ENCODE data around the gene CELF2.

CELF2 gene

GRCh38 chr10:11256896-11257295 is 239.2 kb downstream of the CELF2 start:
- no peaks in the 10 kb centered on the region for H3K9me3 ChIP-seq (ENCODE audit: control insufficient read depth, insufficient read depth, low read depth, low read length)
- H3K27me3 ChIP-seq (ENCODE audit: control insufficient read depth, insufficient read depth, low read length): no peaks in the 10 kb centered on the region
- no peak overlapping the region for H3K4me3 ChIP-seq (ENCODE audit: low read depth, low read length)
- no peaks in the 10 kb centered on the region for H3K36me3 ChIP-seq (ENCODE audit: control insufficient read depth, insufficient read depth, low read length)
- no peaks in the 10 kb centered on the region for H3K4me1 ChIP-seq (ENCODE audit: control insufficient read depth, insufficient read depth, low read length)
- H3K9ac ChIP-seq (ENCODE audit: low read length): no peak overlapping the region
- no peak overlapping the region for H3K27ac ChIP-seq (ENCODE audit: low read depth, low read length)

GRCh38 chr10:11257440-11258090 is 239.9 kb downstream of the CELF2 start:
- Histone ChIP-seq H3K27me3 (ENCODE audit: control insufficient read depth, insufficient read depth, low read length) (no peaks in the 10 kb centered on the region), H3K36me3 (ENCODE audit: control insufficient read depth, insufficient read depth, low read length) (no peaks in the 10 kb centered on the region), H3K27ac (ENCODE audit: low read depth, low read length) (no peak overlapping the region), H3K9ac (ENCODE audit: low read length) (no peak overlapping the region), H3K4me1 (ENCODE audit: control insufficient read depth, insufficient read depth, low read length) (no peaks in the 10 kb centered on the region), H3K4me3 (ENCODE audit: low read depth, low read length) (no peak overlapping the region), H3K9me3 (ENCODE audit: control insufficient read depth, insufficient read depth, low read depth, low read length) (no peaks in the 10 kb centered on the region)

GRCh38 chr10:11260170-11260569 is 242.5 kb downstream of the CELF2 start:
- Histone ChIP-seq H3K4me3 (ENCODE audit: low read depth, low read length) (no peak overlapping the region), H3K4me1 (ENCODE audit: control insufficient read depth, insufficient read depth, low read length) (no peaks in the 10 kb centered on the region), H3K27me3 (ENCODE audit: control insufficient read depth, insufficient read depth, low read length) (no peaks in the 10 kb centered on the region), H3K9ac (ENCODE audit: low read length) (no peak overlapping the region), H3K9me3 (ENCODE audit: control insufficient read depth, insufficient read depth, low read depth, low read length) (no peaks in the 10 kb centered on the region), H3K36me3 (ENCODE audit: control insufficient read depth, insufficient read depth, low read length) (no peaks in the 10 kb centered on the region), H3K27ac (ENCODE audit: low read depth, low read length) (no peak overlapping the region)

- Histone ChIP-seq H3K36me3 (ENCODE audit: control insufficient read depth, insufficient read depth, low read length) (no peaks in the 10 kb centered on the region), H3K27me3 (ENCODE audit: control insufficient read depth, insufficient read depth, low read length) (no peaks in the 10 kb centered on the region), H3K9ac (ENCODE audit: low read length) (no peak overlapping the region), H3K4me1 (ENCODE audit: control insufficient read depth, insufficient read depth, low read length) (no peaks in the 10 kb centered on the region), H3K9me3 (ENCODE audit: control insufficient read depth, insufficient read depth, low read depth, low read length) (no peaks in the 10 kb centered on the region), H3K27ac (ENCODE audit: low read depth, low read length) (no peak overlapping the region), H3K4me3 (ENCODE audit: low read depth, low read length) (no peak overlapping the region)
Measured at GRCh38 chr10:11261143-11261542, 243.5 kb downstream of the CELF2 start.

GRCh38 chr10:11261687-11262493 is 244.2 kb downstream of the CELF2 start:
- Histone ChIP-seq H3K27me3 (ENCODE audit: control insufficient read depth, insufficient read depth, low read length) (no peaks in the 10 kb centered on the region), H3K9me3 (ENCODE audit: control insufficient read depth, insufficient read depth, low read depth, low read length) (no peaks in the 10 kb centered on the region), H3K9ac (ENCODE audit: low read length) (no peak overlapping the region), H3K4me3 (ENCODE audit: low read depth, low read length) (no peak overlapping the region), H3K27ac (ENCODE audit: low read depth, low read length) (no peak overlapping the region), H3K36me3 (ENCODE audit: control insufficient read depth, insufficient read depth, low read length) (no peaks in the 10 kb centered on the region), H3K4me1 (ENCODE audit: control insufficient read depth, insufficient read depth, low read length) (no peaks in the 10 kb centered on the region)

GRCh38 chr10:11262494-11263345 is 245.0 kb downstream of the CELF2 start:
- no peak overlapping the region for H3K9ac ChIP-seq (ENCODE audit: low read length)
- H3K36me3 ChIP-seq (ENCODE audit: control insufficient read depth, insufficient read depth, low read length): no peaks in the 10 kb centered on the region
- H3K4me3 ChIP-seq (ENCODE audit: low read depth, low read length): no peak overlapping the region
- no peaks in the 10 kb centered on the region for H3K9me3 ChIP-seq (ENCODE audit: control insufficient read depth, insufficient read depth, low read depth, low read length)
- H3K27me3 ChIP-seq (ENCODE audit: control insufficient read depth, insufficient read depth, low read length): no peaks in the 10 kb centered on the region
- H3K27ac ChIP-seq (ENCODE audit: low read depth, low read length): no peak overlapping the region
- no peaks in the 10 kb centered on the region for H3K4me1 ChIP-seq (ENCODE audit: control insufficient read depth, insufficient read depth, low read length)

- Histone ChIP-seq H3K9ac (ENCODE audit: low read length) (no peak overlapping the region), H3K4me1 (ENCODE audit: control insufficient read depth, insufficient read depth, low read length) (no peaks in the 10 kb centered on the region), H3K27me3 (ENCODE audit: control insufficient read depth, insufficient read depth, low read length) (no peaks in the 10 kb centered on the region), H3K27ac (ENCODE audit: low read depth, low read length) (no peak overlapping the region), H3K36me3 (ENCODE audit: control insufficient read depth, insufficient read depth, low read length) (no peaks in the 10 kb centered on the region), H3K9me3 (ENCODE audit: control insufficient read depth, insufficient read depth, low read depth, low read length) (no peaks in the 10 kb centered on the region), H3K4me3 (ENCODE audit: low read depth, low read length) (no peak overlapping the region)
Measured at GRCh38 chr10:11263767-11264166, 246.1 kb downstream of the CELF2 start.

GRCh38 chr10:11264296-11265048 is 246.8 kb downstream of the CELF2 start:
- H3K27me3 ChIP-seq (ENCODE audit: control insufficient read depth, insufficient read depth, low read length): no peaks in the 10 kb centered on the region
- H3K36me3 ChIP-seq (ENCODE audit: control insufficient read depth, insufficient read depth, low read length): no peaks in the 10 kb centered on the region
- H3K4me1 ChIP-seq (ENCODE audit: control insufficient read depth, insufficient read depth, low read length): no peaks in the 10 kb centered on the region
- no peak overlapping the region for H3K4me3 ChIP-seq (ENCODE audit: low read depth, low read length)
- H3K27ac ChIP-seq (ENCODE audit: low read depth, low read length): no peak overlapping the region
- H3K9ac ChIP-seq (ENCODE audit: low read length): no peak overlapping the region
- no peaks in the 10 kb centered on the region for H3K9me3 ChIP-seq (ENCODE audit: control insufficient read depth, insufficient read depth, low read depth, low read length)

GRCh38 chr10:11265484-11265883 is 247.8 kb downstream of the CELF2 start:
- peaks cover 5% of the 10 kb centered on the region for H3K4me1 ChIP-seq (ENCODE audit: control insufficient read depth, insufficient read depth, low read length)
- H3K4me3 ChIP-seq (ENCODE audit: low read depth, low read length): no peak overlapping the region
- no peaks in the 10 kb centered on the region for H3K9me3 ChIP-seq (ENCODE audit: control insufficient read depth, insufficient read depth, low read depth, low read length)
- H3K27ac ChIP-seq (ENCODE audit: low read depth, low read length): no peak overlapping the region
- H3K36me3 ChIP-seq (ENCODE audit: control insufficient read depth, insufficient read depth, low read length): no peaks in the 10 kb centered on the region
- H3K27me3 ChIP-seq (ENCODE audit: control insufficient read depth, insufficient read depth, low read length): no peaks in the 10 kb centered on the region
- H3K9ac ChIP-seq (ENCODE audit: low read length): no peak overlapping the region

- Histone ChIP-seq H3K4me3 (ENCODE audit: low read depth, low read length) (no peak overlapping the region), H3K9me3 (ENCODE audit: control insufficient read depth, insufficient read depth, low read depth, low read length) (no peaks in the 10 kb centered on the region), H3K27me3 (ENCODE audit: control insufficient read depth, insufficient read depth, low read length) (no peaks in the 10 kb centered on the region), H3K4me1 (ENCODE audit: control insufficient read depth, insufficient read depth, low read length) (peaks cover 9% of the 10 kb centered on the region), H3K27ac (ENCODE audit: low read depth, low read length) (no peak overlapping the region), H3K36me3 (ENCODE audit: control insufficient read depth, insufficient read depth, low read length) (no peaks in the 10 kb centered on the region), H3K9ac (ENCODE audit: low read length) (no peak overlapping the region)
Measured at GRCh38 chr10:11266426-11266825, 248.8 kb downstream of the CELF2 start.

All from HUES6 (cell line).